Transverse colon (tissue), 4 donors: ENCODE measurements around the gene XYLT2. TPM values are rescaled to one million over a fixed set of nuclear protein-coding genes. Genes with fewer than 3 reads are reported as not detected.
A peak's percentile ranks its signal among the peaks of the same experiment; 100 is the strongest.

ENCODE experiments used
- DNase-seq: peaks from one replicate; pipeline ENCODE4 v3.0.0-alpha.2; 2019
- H3K27ac ChIP-seq, 4 donors: fragments of 200-600 bp; sonication (generic); 2 replicates each; pipeline ENCODE4 v1.5.1; 2016 to 2018; ENCODE audit warnings: inconsistent platforms in 4 of 4
- H3K27me3 ChIP-seq: fragments of 200-600 bp; sonication (generic); 2 replicates; pipeline ENCODE4 v1.5.1; 2017; ENCODE audit warnings: inconsistent platforms
- H3K36me3 ChIP-seq, 4 donors: fragments of 200-600 bp; sonication (generic); 2 replicates each; pipeline ENCODE4 v1.5.1; 2017 to 2019; ENCODE audit warnings: inconsistent platforms in 4 of 4
- H3K4me1 ChIP-seq, 4 donors: fragments of 200-600 bp; sonication (generic); 2 replicates each; pipeline ENCODE4 v1.5.1; 2017 to 2020; ENCODE audit warnings: inconsistent platforms in 4 of 4
- H3K4me3 ChIP-seq, 4 donors: fragments of 200-600 bp; sonication (generic); 1 replicate in 1 of 4; 2 replicates in 3 of 4; pipeline versions ENCODE4 v1.5.1 to v1.6.1; 2017 to 2019; ENCODE audit warnings: inconsistent platforms in 4 of 4
- H3K9me3 ChIP-seq, 2 donors: fragments of 200-600 bp; sonication (generic); 2 replicates each; pipeline ENCODE4 v1.5.1; 2017 to 2019; ENCODE audit warnings: inconsistent platforms in 2 of 2
- EP300 ChIP-seq: sonication (generic); formaldehyde crosslinking; IDR thresholded peaks from one replicate; pipeline ENCODE4 v1.6.1; 2017; ENCODE audit warnings: antibody characterized with exemption, low read depth
- POLR2A ChIP-seq: fragments of 450-650 bp; IDR thresholded peaks from one replicate; pipeline ENCODE4 v1.6.1; 2016; ENCODE audit warnings: antibody characterized with exemption, mild to moderate bottlenecking, moderate library complexity
- POLR2AphosphoS5 ChIP-seq, 3 donors: sonication (generic); formaldehyde crosslinking; IDR thresholded peaks; one replicate each; pipeline ENCODE4 v1.6.1; 2016; ENCODE audit warnings: antibody characterized with exemption in 3 of 3
- WGBS, 2 donors: methylation state at CpG; one replicate each; pipeline ENCODE4 v1.1.5; 2018; ENCODE audit warnings: low coverage in 1 of 2; 5-methylcytosine and 5-hydroxymethylcytosine counted together
- in situ Hi-C, 4 donors: fragments of 200-750 bp; cut with MboI; loops; one replicate each; pipeline versions ENCODE4 v1.15.0 to v1.15.1; 2017; ENCODE audit warnings: low sequenced_read_pairs in 3 of 4, low pct_ligation_motif_present in 1 of 4, low pct_unique_long_range_greater_than_20kb in 1 of 4
- intact Hi-C: fragments of 100-400 bp; cut with DNase I; formaldehyde crosslinking; loops from one replicate; pipeline ENCODE4 v1.15.1; 2023; ENCODE audit warnings: low total_unique reads
- total RNA-seq, 4 donors: library from RNA; depleted of rRNA; stranded (reverse); fragments of >200 nt; gene quantifications; one replicate each; pipeline ENCODE4 v1.1.0, GENCODE V29; 2016
- TF ChIP-seq, protein P1 (sequence below), 5 experiments: fragments of 200-600 bp in 3 of 5; fragments of 450-650 bp in 2 of 5; sonication (generic) in 3 of 5; IDR thresholded peaks; 1 replicate in 2 of 5; 2 replicates in 3 of 5; pipeline ENCODE4 v1.5.1; 2016 to 2017; ENCODE audit warnings: antibody characterized with exemption in 5 of 5, inconsistent platforms in 3 of 5, mild to moderate bottlenecking in 2 of 5, moderate library complexity in 1 of 5

The XYLT2 gene
- total RNA-seq, 4 donors from 2014 or later = 21.3 to 27.3 (median 22.0) TPM

DNA sequence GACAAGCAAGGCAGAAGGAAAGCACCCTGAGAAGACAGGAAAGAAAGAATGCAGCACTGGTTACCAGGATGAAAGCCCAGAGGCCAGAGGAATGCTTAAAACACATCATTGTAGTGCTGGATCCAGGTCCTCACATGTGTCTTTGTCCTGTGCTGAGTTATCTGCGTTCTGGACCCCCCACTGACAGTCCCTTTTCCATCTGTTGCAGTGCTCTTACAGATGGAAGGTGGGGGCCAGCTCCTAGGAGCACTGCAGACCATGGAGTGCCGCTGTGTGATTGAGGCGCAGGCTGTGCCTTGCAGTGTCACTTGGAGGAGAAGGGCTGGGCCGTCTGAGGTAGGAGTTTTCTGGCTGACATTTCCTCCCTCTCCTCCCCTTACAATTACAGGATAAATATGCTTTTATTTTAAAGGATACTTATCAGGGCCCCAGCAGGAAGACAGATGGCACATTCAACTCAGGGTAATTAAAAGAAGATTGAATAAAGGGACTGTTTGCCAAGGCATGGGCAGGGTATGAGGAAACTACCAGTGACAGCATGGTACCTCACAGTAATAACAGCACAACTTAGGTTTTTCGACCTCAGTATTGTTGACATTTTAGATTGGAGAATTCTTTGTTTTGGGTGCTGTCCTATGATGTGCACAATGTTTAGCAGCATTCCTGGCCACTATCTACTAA is 30.1 kb downstream of the XYLT2 start:
- H3K9me3 ChIP-seq = no peaks in the 10 kb centered on the region
- in situ Hi-C loops = no loop called here
- peak overlapping the region in 2 of 4 donors; percentile 37 to 55 for H3K27ac ChIP-seq
- peak in 1 of 3 donors; percentile 10 for TF ChIP-seq POLR2AphosphoS5 (IDR thresholded peaks at IDR 0.05)
- no peak for TF ChIP-seq POLR2A
- H3K27me3 ChIP-seq = no peaks in the 10 kb centered on the region
- intact Hi-C loops = no loop called here
- no peaks in the 10 kb centered on the region for H3K36me3 ChIP-seq
- no peak overlapping the region for H3K4me3 ChIP-seq
- peaks cover 11 to 22% (median 18%) of the 10 kb centered on the region in 4 donors for H3K4me1 ChIP-seq
- no peak for DNase-seq
- WGBS, 2 donors = 43 to 83% methylated on average over 1 to 5 of the region's 5 CpGs

DNA sequence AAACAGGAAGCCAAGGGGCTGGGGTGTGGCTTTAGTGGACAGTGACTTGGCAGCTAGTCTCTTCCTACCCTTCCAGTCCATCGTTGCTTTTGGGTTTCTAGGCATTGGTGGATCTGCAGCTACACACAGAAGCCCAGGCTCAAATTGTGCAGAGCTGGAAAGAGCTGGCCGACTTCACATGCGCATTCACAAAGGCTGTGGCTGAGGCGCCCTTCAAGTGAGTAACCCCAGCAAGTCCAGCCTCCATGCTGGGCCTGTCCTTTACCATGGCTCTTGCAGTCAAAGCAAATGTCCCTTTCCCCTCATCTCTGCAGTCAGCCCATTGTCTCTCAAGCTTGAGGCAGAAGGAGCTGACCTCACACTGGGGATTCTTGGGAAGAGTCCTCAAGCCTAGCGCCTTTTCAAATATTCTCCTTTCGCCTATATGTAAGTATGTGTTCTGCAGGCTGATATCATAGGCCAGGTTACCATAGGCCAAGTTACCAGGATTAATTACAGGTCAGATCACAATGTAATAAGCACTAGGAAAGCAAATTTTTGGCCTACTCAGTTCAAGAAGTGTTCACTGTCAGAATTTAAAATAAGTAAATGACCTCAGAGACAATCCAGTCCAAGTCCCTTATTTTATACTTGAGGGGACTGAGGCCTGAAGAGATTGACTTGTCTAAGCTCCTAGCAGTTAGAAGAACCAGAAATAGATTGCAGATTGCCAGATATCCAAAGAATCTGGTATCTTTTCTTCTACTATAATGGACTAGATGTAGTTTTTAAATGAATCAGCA is 33.6 kb downstream of the XYLT2 start:
- 92 to 100% methylated on average over 1 to 6 of the region's 6 CpGs for WGBS, 2 donors
- intact Hi-C loops = no loop called here
- in situ Hi-C loops = no loop called here

GRCh38 chr17:50380369-50381259 is 34.7 kb downstream of the XYLT2 start:
- Histone ChIP-seq H3K36me3 (peaks cover 0 to 45% (median 24%) of the 10 kb centered on the region in 4 donors), H3K4me1 (peaks cover 0 to 2% (median 0%) of the 10 kb centered on the region in 4 donors), H3K27ac (no peak overlapping the region), H3K9me3 (no peaks in the 10 kb centered on the region), H3K4me3 (no peak overlapping the region), H3K27me3 (no peaks in the 10 kb centered on the region)
- no peak for TF ChIP-seq POLR2A
- no peak for TF ChIP-seq EP300
- TF ChIP-seq, protein P1, sequence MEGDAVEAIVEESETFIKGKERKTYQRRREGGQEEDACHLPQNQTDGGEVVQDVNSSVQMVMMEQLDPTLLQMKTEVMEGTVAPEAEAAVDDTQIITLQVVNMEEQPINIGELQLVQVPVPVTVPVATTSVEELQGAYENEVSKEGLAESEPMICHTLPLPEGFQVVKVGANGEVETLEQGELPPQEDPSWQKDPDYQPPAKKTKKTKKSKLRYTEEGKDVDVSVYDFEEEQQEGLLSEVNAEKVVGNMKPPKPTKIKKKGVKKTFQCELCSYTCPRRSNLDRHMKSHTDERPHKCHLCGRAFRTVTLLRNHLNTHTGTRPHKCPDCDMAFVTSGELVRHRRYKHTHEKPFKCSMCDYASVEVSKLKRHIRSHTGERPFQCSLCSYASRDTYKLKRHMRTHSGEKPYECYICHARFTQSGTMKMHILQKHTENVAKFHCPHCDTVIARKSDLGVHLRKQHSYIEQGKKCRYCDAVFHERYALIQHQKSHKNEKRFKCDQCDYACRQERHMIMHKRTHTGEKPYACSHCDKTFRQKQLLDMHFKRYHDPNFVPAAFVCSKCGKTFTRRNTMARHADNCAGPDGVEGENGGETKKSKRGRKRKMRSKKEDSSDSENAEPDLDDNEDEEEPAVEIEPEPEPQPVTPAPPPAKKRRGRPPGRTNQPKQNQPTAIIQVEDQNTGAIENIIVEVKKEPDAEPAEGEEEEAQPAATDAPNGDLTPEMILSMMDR (IDR thresholded peaks at IDR 0.05) = no peak
- TF ChIP-seq POLR2AphosphoS5 (IDR thresholded peaks at IDR 0.05) = no peak
- WGBS, 2 donors = 88% methylated on average over 13 of the region's 13 CpGs; no CpG with 5 or more reads in 1 of the 2 donors
- intact Hi-C loops (no loop called here), in situ Hi-C loops (no loop called here)
- DNase-seq = no peak

More for the DNA sequence above, 33.6 kb downstream of the XYLT2 start:
- no peak for DNase-seq
- Histone ChIP-seq H3K4me3 (no peak overlapping the region), H3K36me3 (peaks cover 0 to 34% (median 19%) of the 10 kb centered on the region in 4 donors), H3K4me1 (peaks cover 0 to 3% (median 0%) of the 10 kb centered on the region in 4 donors), H3K27me3 (no peaks in the 10 kb centered on the region), H3K27ac (no peak overlapping the region), H3K9me3 (no peaks in the 10 kb centered on the region)
- TF ChIP-seq, protein P1 (IDR thresholded peaks at IDR 0.05) = no peak
- no peak for TF ChIP-seq POLR2AphosphoS5 (IDR thresholded peaks at IDR 0.05)
- no peak for TF ChIP-seq EP300
- TF ChIP-seq POLR2A = no peak

- TF ChIP-seq POLR2A (no peak), EP300 (no peak), POLR2AphosphoS5 (IDR thresholded peaks at IDR 0.05) (no peak)
- TF ChIP-seq, protein P1 (IDR thresholded peaks at IDR 0.05) = no peak
- intact Hi-C loops (no loop called here), in situ Hi-C loops (no loop called here)
- Histone ChIP-seq H3K27ac (no peak overlapping the region), H3K4me3 (no peak overlapping the region), H3K36me3 (peaks cover 0 to 51% (median 27%) of the 10 kb centered on the region in 4 donors), H3K4me1 (no peaks in the 10 kb centered on the region), H3K9me3 (no peaks in the 10 kb centered on the region), H3K27me3 (no peaks in the 10 kb centered on the region)
- WGBS, 2 donors = 82 to 93% methylated on average over 5 to 7 of the region's 7 CpGs
- DNase-seq = no peak
These were observed 35.4 kb downstream of the XYLT2 start for GRCh38 chr17:50381260-50381815.
